ENCODE data around the gene CUL3. TPM values are rescaled to one million over a fixed set of nuclear protein-coding genes. Genes with fewer than 3 reads are reported as not detected.

CUL3 gene
- total RNA-seq, 1 experiment from 2014 or later = 86.2 TPM

DNA sequence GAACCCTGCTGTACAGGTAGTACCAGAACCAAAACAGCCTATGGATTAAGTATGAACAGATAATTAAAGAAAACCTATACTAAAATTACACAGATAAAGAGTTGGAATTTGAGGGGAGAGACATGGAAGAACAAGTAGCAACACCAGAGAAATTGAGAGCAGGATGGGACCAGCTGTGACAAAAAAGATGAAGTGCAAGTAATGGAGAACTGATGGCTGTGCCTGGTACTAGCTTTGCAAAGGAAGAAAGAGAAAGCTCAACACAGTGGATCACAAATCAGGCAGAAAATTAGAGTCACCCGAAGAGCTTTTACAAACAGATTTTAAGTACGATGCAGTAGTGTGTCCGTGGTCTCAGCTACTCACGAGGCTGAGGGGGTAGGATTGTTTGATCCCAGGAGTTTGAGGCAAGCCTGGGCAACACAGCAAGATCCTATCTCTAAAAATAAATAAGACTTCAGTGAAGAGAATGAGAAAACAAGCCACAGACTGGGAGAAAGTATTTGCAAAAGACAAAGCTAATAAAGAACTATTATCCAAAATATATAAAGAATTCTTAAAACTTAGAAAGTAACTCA lies 46.5 kb downstream of the CUL3 start:
- ATAC-seq (no peak), DNase-seq (ENCODE audit: low spot score) (no peak)
- Mint-ChIP-seq H3K27ac (peak overlapping the region; percentile 21; the same call in 1 of the 2 replicates), H3K9me3 (no peaks in the 10 kb centered on the region), H3K4me1 (peaks cover 19% of the 10 kb centered on the region), H3K4me3 (no peak overlapping the region), H3K27me3 (ENCODE audit: low read depth) (no peaks in the 10 kb centered on the region), H3K36me3 (peaks cover 24% of the 10 kb centered on the region)
- POLR2A ChIA-PET = no interaction called here
- CTCF ChIA-PET = no interaction called here
- TF ChIP-seq, protein P1, sequence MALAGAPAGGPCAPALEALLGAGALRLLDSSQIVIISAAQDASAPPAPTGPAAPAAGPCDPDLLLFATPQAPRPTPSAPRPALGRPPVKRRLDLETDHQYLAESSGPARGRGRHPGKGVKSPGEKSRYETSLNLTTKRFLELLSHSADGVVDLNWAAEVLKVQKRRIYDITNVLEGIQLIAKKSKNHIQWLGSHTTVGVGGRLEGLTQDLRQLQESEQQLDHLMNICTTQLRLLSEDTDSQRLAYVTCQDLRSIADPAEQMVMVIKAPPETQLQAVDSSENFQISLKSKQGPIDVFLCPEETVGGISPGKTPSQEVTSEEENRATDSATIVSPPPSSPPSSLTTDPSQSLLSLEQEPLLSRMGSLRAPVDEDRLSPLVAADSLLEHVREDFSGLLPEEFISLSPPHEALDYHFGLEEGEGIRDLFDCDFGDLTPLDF (CRISPR knock-in tag; IDR thresholded peaks at IDR 0.05) = no peak
- TF ChIP-seq ZBTB21 (CRISPR knock-in tag; IDR thresholded peaks at IDR 0.05; ENCODE audit: borderline replicate concordance) = no peak
- TF ChIP-seq, protein P2, sequence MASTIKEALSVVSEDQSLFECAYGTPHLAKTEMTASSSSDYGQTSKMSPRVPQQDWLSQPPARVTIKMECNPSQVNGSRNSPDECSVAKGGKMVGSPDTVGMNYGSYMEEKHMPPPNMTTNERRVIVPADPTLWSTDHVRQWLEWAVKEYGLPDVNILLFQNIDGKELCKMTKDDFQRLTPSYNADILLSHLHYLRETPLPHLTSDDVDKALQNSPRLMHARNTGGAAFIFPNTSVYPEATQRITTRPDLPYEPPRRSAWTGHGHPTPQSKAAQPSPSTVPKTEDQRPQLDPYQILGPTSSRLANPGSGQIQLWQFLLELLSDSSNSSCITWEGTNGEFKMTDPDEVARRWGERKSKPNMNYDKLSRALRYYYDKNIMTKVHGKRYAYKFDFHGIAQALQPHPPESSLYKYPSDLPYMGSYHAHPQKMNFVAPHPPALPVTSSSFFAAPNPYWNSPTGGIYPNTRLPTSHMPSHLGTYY (CRISPR knock-in tag; IDR thresholded peaks at IDR 0.05) = no peak
- TF ChIP-seq, protein P3, sequence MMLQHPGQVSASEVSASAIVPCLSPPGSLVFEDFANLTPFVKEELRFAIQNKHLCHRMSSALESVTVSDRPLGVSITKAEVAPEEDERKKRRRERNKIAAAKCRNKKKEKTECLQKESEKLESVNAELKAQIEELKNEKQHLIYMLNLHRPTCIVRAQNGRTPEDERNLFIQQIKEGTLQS (CRISPR knock-in tag; conservative IDR thresholded peaks at IDR 0.05) = no peak

DNA sequence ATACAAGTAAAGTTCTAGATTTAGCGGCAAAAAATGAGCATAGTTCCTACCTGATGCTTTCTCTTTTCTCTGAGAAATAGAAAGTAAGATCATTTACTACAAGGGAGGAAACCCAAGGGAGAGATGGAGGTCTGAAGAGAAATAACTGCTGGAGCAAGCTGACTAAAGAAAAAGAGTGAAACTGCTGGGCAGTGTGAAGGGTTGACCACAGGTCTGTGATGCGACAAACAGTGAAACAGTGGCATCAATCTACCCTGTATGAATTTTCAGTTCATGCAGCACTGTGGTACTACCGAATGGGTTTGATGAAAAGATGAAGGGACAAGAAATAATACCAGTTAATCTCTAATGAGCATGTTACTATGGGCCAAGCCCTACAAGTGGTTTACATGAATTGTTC lies 52.2 kb downstream of the CUL3 start:
- Mint-ChIP-seq H3K27ac (peak overlapping the region; percentile 58), H3K27me3 (ENCODE audit: low read depth) (no peaks in the 10 kb centered on the region)
- DNase-seq (ENCODE audit: low spot score) = no peak

More for the DNA sequence above, 52.2 kb downstream of the CUL3 start:
- Mint-ChIP-seq H3K36me3 (peaks cover 21% of the 10 kb centered on the region), H3K4me3 (no peak overlapping the region), H3K4me1 (peaks cover 35% of the 10 kb centered on the region), H3K9me3 (no peaks in the 10 kb centered on the region)
- ATAC-seq = no peak
- TF ChIP-seq ZNF138 (CRISPR knock-in tag; conservative IDR thresholded peaks at IDR 0.05) (no peak), RORB (CRISPR knock-in tag; IDR thresholded peaks at IDR 0.05) (no peak), TEAD1 (CRISPR knock-in tag; IDR thresholded peaks at IDR 0.05) (no peak), SMAD4 (CRISPR knock-in tag; IDR thresholded peaks at IDR 0.05) (no peak), ZBTB21 (CRISPR knock-in tag; IDR thresholded peaks at IDR 0.05; ENCODE audit: borderline replicate concordance) (no peak), CBFB (CRISPR knock-in tag; IDR thresholded peaks at IDR 0.05; ENCODE audit: low read depth) (no peak)
- TF ChIP-seq, protein P4, sequence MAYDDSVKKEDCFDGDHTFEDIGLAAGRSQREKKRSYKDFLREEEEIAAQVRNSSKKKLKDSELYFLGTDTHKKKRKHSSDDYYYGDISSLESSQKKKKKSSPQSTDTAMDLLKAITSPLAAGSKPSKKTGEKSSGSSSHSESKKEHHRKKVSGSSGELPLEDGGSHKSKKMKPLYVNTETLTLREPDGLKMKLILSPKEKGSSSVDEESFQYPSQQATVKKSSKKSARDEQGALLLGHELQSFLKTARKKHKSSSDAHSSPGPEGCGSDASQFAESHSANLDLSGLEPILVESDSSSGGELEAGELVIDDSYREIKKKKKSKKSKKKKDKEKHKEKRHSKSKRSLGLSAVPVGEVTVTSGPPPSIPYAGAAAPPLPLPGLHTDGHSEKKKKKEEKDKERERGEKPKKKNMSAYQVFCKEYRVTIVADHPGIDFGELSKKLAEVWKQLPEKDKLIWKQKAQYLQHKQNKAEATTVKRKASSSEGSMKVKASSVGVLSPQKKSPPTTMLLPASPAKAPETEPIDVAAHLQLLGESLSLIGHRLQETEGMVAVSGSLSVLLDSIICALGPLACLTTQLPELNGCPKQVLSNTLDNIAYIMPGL (CRISPR knock-in tag; IDR thresholded peaks at IDR 0.05) = no peak
- TF ChIP-seq, protein P5, sequence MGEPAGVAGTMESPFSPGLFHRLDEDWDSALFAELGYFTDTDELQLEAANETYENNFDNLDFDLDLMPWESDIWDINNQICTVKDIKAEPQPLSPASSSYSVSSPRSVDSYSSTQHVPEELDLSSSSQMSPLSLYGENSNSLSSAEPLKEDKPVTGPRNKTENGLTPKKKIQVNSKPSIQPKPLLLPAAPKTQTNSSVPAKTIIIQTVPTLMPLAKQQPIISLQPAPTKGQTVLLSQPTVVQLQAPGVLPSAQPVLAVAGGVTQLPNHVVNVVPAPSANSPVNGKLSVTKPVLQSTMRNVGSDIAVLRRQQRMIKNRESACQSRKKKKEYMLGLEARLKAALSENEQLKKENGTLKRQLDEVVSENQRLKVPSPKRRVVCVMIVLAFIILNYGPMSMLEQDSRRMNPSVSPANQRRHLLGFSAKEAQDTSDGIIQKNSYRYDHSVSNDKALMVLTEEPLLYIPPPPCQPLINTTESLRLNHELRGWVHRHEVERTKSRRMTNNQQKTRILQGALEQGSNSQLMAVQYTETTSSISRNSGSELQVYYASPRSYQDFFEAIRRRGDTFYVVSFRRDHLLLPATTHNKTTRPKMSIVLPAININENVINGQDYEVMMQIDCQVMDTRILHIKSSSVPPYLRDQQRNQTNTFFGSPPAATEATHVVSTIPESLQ (CRISPR knock-in tag; IDR thresholded peaks at IDR 0.05) = no peak
- TF ChIP-seq, protein P6, sequence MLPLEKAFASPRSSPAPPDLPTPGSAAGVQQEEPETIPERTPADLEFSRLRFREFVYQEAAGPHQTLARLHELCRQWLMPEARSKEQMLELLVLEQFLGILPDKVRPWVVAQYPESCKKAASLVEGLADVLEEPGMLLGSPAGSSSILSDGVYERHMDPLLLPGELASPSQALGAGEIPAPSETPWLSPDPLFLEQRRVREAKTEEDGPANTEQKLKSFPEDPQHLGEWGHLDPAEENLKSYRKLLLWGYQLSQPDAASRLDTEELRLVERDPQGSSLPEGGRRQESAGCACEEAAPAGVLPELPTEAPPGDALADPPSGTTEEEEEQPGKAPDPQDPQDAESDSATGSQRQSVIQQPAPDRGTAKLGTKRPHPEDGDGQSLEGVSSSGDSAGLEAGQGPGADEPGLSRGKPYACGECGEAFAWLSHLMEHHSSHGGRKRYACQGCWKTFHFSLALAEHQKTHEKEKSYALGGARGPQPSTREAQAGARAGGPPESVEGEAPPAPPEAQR (CRISPR knock-in tag; IDR thresholded peaks at IDR 0.05) = no peak
- TF ChIP-seq, protein P7, sequence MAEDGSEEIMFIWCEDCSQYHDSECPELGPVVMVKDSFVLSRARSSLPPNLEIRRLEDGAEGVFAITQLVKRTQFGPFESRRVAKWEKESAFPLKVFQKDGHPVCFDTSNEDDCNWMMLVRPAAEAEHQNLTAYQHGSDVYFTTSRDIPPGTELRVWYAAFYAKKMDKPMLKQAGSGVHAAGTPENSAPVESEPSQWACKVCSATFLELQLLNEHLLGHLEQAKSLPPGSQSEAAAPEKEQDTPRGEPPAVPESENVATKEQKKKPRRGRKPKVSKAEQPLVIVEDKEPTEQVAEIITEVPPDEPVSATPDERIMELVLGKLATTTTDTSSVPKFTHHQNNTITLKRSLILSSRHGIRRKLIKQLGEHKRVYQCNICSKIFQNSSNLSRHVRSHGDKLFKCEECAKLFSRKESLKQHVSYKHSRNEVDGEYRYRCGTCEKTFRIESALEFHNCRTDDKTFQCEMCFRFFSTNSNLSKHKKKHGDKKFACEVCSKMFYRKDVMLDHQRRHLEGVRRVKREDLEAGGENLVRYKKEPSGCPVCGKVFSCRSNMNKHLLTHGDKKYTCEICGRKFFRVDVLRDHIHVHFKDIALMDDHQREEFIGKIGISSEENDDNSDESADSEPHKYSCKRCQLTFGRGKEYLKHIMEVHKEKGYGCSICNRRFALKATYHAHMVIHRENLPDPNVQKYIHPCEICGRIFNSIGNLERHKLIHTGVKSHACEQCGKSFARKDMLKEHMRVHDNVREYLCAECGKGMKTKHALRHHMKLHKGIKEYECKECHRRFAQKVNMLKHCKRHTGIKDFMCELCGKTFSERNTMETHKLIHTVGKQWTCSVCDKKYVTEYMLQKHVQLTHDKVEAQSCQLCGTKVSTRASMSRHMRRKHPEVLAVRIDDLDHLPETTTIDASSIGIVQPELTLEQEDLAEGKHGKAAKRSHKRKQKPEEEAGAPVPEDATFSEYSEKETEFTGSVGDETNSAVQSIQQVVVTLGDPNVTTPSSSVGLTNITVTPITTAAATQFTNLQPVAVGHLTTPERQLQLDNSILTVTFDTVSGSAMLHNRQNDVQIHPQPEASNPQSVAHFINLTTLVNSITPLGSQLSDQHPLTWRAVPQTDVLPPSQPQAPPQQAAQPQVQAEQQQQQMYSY (CRISPR knock-in tag; IDR thresholded peaks at IDR 0.05) = no peak
- POLR2A ChIA-PET = no interaction called here
- CTCF ChIA-PET = no interaction called here

Data from WTC11 (cell line).